GM18508 (cell line): ENCODE measurements around the gene MTCP1.

Experiments
- ATAC-seq: cut with Tn5 transposase; IDR thresholded peaks from one replicate; pipeline ENCODE4 v1.9.1; 2021; ENCODE audit warnings: moderate number of reproducible peaks; ENCODE audit not compliant: insufficient read depth, unreplicated experiment

MTCP1 gene

GRCh38 chrX:155055494-155055893 lies 15.4 kb downstream of the MTCP1 start:
- ATAC-seq: no peak

DNA sequence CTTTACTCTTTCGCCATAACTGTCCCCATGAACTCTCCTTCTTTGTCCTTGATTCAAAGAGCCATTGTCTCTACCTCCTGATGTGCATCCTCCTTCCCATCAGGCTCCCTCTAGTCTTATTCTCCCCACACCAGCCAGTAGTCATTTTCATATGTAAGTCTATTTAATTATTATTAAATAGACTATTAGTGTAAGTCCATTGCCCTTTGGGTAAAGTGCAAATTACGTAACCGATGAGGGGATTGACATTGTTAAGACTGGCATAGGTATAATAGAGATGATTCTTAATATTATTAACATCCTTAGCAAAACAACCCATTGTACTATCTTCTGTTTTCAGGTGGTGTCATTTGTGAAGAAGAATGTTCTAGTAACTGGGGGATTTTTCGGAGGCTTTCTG lies 16.7 kb downstream of the MTCP1 start:
- ATAC-seq: no peak

- ATAC-seq: no peak
These were observed 17.3 kb downstream of the MTCP1 start for GRCh38 chrX:155053656-155054055.

- ATAC-seq: no peak
These were observed 18.0 kb downstream of the MTCP1 start for GRCh38 chrX:155052738-155053498.

- ATAC-seq: no peak
These were observed 21.8 kb downstream of the MTCP1 start for GRCh38 chrX:155048977-155049619.

DNA sequence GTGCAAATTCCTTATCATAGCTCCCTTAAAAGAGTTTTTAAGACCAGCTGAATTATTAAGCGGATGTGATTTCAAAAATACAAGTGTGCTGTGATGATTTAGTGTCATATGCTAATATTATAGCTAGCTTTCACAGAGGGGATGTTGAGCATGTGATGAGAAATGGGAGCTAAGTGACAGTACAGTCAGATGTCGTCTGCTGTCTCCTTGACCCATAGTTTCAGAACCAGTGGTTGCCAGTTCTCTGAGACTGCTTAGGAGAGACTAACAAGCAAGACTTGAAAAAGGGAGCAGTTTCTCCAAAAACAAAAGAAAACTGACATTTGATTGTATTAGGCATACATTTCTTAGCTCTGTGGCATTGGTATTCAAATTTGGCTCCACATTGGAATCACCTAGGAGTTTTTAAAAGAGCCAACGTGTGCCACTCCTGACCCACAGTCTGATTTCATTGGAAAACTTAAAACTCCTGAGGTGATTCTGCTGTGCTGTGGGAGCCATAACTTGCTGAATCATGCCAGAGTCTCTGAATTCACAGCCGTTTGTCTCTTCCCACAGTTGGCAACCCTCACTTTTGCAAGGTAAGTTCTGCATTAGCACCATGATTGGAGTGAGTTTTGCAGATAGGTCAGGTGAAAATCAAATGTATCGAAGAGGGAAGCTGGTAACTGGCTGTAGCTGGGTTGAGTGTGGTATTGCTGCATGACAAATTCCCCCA lies 24.0 kb downstream of the MTCP1 start:
- ATAC-seq: no peak

DNA sequence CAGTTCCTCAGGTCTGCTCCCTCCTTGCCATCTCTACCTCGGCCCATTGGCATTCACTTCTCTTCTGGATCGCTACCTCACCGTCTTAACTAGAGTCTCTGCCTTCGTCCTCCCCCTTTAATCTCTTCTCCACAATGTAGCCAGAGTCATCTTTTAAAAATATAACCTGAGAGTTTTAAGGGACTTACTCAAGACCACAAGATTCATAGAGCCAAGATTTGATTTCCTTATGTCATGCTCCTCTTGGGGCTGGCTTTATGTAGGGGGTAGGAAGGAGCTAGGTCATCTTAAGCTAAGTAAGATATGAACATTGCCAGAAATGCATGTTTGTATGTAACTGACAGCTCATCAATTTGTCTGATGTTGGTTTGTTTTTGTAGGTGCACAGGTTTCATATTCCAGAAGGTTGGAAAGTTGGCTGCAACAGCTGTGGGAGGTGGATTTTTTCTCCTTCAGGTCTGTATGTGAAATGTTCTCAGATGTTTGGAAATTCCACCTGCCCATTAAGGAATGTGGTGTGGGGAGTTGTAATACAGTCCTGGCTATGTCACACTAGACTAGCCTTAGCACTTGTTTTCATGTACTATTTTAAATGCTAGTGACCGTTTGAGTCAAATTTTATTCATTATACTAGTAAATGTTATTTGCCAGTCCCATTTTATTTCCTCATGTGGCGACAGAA lies 24.7 kb downstream of the MTCP1 start:
- no peak for ATAC-seq

- no peak for ATAC-seq
These were observed 35.2 kb downstream of the MTCP1 start for GRCh38 chrX:155035688-155036087.

DNA sequence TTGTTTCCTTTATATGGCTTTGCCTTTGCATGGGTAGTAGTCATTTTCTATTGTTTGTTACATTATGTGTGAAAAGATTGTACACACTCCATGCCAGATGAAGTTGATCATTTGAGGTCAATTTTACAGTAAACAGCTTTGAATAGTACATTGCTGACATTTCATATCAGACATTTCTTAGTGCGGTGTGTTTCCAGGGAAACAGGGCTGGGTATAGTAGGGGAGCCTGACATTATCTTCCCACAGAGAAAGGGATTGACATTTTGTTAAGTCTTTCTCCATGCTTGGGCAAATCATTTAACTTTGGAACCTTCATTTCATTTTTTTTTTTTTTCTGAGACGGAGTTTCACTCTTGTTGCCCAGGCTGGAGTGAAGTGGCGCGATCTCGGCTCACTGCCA lies 39.3 kb downstream of the MTCP1 start:
- no peak for ATAC-seq

GRCh38 chrX:155028877-155029291 lies 42.1 kb downstream of the MTCP1 start:
- no peak for ATAC-seq

- ATAC-seq: no peak
These were observed 42.8 kb downstream of the MTCP1 start for GRCh38 chrX:155028129-155028528.

GRCh38 chrX:155027509-155028066 lies 43.3 kb downstream of the MTCP1 start:
- no peak for ATAC-seq

DNA sequence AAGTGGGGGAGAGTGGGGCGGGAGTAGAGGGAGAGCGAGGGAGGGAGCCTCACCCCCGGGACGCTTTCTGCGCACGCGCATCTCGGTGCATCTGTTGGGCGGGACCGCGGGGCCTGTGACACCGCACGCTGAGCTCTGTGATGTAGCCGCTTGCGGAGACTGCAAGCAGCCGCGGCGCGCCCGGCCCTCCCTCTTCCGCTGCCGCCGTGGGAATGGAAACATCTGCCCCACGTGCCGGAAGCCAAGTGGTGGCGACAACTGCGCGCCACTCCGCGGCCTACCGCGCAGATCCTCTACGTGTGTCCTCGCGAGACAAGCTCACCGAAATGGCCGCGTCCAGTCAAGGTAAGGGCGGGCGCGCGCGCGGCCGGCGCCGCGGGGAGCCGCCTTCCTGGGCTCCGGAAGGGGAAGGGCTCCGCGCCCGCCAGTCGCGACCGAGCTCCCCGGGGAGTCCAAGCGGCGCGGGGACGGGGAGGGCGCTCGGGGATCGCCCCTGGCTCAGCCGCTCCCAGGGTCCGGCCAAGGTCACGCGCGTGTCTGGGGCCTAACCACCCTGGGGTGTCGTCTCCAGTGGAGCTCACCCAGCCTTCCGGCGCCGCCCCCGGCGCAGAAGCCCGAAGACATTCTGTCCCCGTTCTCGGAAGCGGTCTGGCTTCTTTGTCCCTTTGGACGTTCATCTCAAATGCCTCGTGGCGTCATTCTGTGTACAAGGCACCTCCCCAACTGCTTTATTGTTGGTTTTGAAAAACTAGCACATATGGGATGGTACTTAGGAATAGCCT lies 44.0 kb downstream of the MTCP1 start, which contains the start of gene FUNDC2:
TSS of gene FUNDC2 (plus strand) at position 118 of the 782 bp plus-strand sequence. CDS start at position 213, 95 bp downstream.
- ATAC-seq: peak; percentile 63

DNA sequence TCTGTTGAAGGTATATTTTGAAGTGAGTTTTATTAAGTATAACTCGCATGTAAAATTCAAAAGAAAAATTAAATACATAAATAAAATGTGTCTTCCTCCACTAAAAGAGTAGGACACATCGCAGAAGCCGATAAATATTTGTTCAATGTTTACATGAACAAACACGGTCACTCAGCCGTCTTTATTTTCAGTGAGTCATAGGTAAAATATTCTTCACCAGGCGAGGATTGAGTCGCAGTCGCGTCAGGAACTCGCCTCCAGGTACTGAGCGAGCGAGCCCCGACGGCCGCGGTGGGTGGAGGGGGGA lies 44.6 kb downstream of the MTCP1 start:
- no peak for ATAC-seq

GRCh38 chrX:155023907-155024833 lies 46.8 kb downstream of the MTCP1 start:
- no peak for ATAC-seq

GRCh38 chrX:155022585-155022984 lies 48.4 kb downstream of the MTCP1 start, which contains the start of gene F8:
F8 (minus strand) TSS chrX:155022723; CDS start chrX:155022552, 171 bp downstream.
- no peak for ATAC-seq

DNA sequence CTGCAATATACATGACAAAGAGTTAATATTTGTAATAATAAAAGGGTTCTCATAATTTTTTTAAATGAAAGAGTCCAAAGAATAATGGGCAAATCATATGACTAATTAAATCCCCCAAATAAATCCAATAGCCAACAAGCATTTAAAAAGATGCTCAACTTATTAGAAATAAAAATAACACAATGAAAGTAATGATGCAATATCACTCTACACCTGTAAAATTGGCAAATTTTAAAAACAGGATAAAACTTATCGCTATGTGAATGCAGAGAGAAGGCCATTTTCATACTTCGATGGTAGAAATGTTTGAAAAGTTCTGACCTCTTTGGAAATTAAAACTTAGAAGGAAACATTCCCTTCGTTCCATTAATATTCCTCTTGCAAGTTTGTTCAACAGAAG lies 50.3 kb downstream of the MTCP1 start:
- ATAC-seq: no peak
